ENCODE data around the gene MRRF. TPM values are rescaled to one million over a fixed set of nuclear protein-coding genes. Genes with fewer than 3 reads are reported as not detected.

MRRF gene
- total RNA-seq, 1 donor from 2014 or later, result 58.8 TPM

GRCh38 chr9:122376796-122377195, 112.1 kb downstream of the MRRF start:
- H3K27me3 Mint-ChIP-seq (ENCODE audit: low read depth), result peaks cover 12% of the 10 kb centered on the region
- H3K9me3 Mint-ChIP-seq, result no peaks in the 10 kb centered on the region
- H3K36me3 Mint-ChIP-seq (ENCODE audit: low read depth), result no peaks in the 10 kb centered on the region
- no peaks in the 10 kb centered on the region for H3K4me1 Mint-ChIP-seq (ENCODE audit: low read depth)
- intact Hi-C loops (cut with micrococcal nuclease), result loop anchor here (5.0 kb wide), 1 partner anchor 76 kb away; no protein-coding TSS in a partner anchor
- DNase-seq (ENCODE audit: low spot score), result no peak
- H3K27ac Mint-ChIP-seq, result no peak overlapping the region
- no peak overlapping the region for H3K4me3 Mint-ChIP-seq (ENCODE audit: low read depth)

- Mint-ChIP-seq H3K9me3 (no peaks in the 10 kb centered on the region), H3K36me3 (ENCODE audit: low read depth) (no peaks in the 10 kb centered on the region), H3K27ac (no peak overlapping the region), H3K4me3 (ENCODE audit: low read depth) (no peak overlapping the region), H3K27me3 (ENCODE audit: low read depth) (peaks cover 7% of the 10 kb centered on the region), H3K4me1 (ENCODE audit: low read depth) (no peaks in the 10 kb centered on the region)
- intact Hi-C loops (cut with micrococcal nuclease), result loop anchor here (5.0 kb wide), 1 partner anchor 75 kb away; no protein-coding TSS in a partner anchor
- DNase-seq (ENCODE audit: low spot score), result no peak
Observed at GRCh38 chr9:122377241-122378164, 112.8 kb downstream of the MRRF start.

- intact Hi-C loops (cut with micrococcal nuclease), result loop anchor here (5.0 kb wide), 1 partner anchor 74 kb away; no protein-coding TSS in a partner anchor
- Mint-ChIP-seq H3K9me3 (no peaks in the 10 kb centered on the region), H3K4me1 (ENCODE audit: low read depth) (peaks cover 3% of the 10 kb centered on the region), H3K36me3 (ENCODE audit: low read depth) (no peaks in the 10 kb centered on the region), H3K27ac (no peak overlapping the region), H3K27me3 (ENCODE audit: low read depth) (no peaks in the 10 kb centered on the region), H3K4me3 (ENCODE audit: low read depth) (no peak overlapping the region)
- DNase-seq (ENCODE audit: low spot score), result no peak
Observed at GRCh38 chr9:122378236-122378635, 113.6 kb downstream of the MRRF start.

GRCh38 chr9:122379340-122379739, 114.7 kb downstream of the MRRF start:
- intact Hi-C loops (cut with micrococcal nuclease), result loop anchor here (5.0 kb wide), 1 partner anchor 73 kb away; no protein-coding TSS in a partner anchor
- no peak for DNase-seq (ENCODE audit: low spot score)
- no peaks in the 10 kb centered on the region for H3K27me3 Mint-ChIP-seq (ENCODE audit: low read depth)
- no peak overlapping the region for H3K4me3 Mint-ChIP-seq (ENCODE audit: low read depth)
- H3K36me3 Mint-ChIP-seq (ENCODE audit: low read depth), result no peaks in the 10 kb centered on the region
- no peaks in the 10 kb centered on the region for H3K9me3 Mint-ChIP-seq
- H3K4me1 Mint-ChIP-seq (ENCODE audit: low read depth), result peaks cover 6% of the 10 kb centered on the region
- no peak overlapping the region for H3K27ac Mint-ChIP-seq

- Mint-ChIP-seq H3K27me3 (ENCODE audit: low read depth) (no peaks in the 10 kb centered on the region), H3K4me3 (ENCODE audit: low read depth) (no peak overlapping the region), H3K4me1 (ENCODE audit: low read depth) (peaks cover 8% of the 10 kb centered on the region), H3K9me3 (no peaks in the 10 kb centered on the region), H3K27ac (no peak overlapping the region), H3K36me3 (ENCODE audit: low read depth) (no peaks in the 10 kb centered on the region)
- intact Hi-C loops (cut with micrococcal nuclease), result no loop called here
- DNase-seq (ENCODE audit: low spot score), result no peak
Observed at GRCh38 chr9:122380293-122380692, 115.6 kb downstream of the MRRF start.

Other genes starting within 250 kb of the MRRF start
- 2.2 and 2.4 TPM in 2 replicates for gene TTLL11, start 171.6 kb upstream of the MRRF start, total RNA-seq
- gene NDUFA8, start 105.1 kb upstream of the MRRF start, total RNA-seq, result 45.4 and 48.7 TPM in 2 replicates
- not detected in 2 replicates for gene MORN5, start 105.0 kb upstream of the MRRF start, total RNA-seq
- gene LHX6, start 35.9 kb upstream of the MRRF start, total RNA-seq, result not detected in 2 replicates
- 19.4 and 21.9 TPM in 2 replicates for gene RBM18, start within 50 bp of the MRRF start, total RNA-seq
- 0.55 and 0.71 TPM in 2 replicates for gene PTGS1, start 106.1 kb downstream of the MRRF start, total RNA-seq
- not detected in 2 replicates for gene OR1J1, start 213.0 kb downstream of the MRRF start, total RNA-seq
- not detected in 2 replicates for gene OR1J2, start 245.9 kb downstream of the MRRF start, total RNA-seq

All from activated T-helper 2 cell treated with anti-CD3 and anti-CD28 coated beads, Interferon-gamma antibody, Interleukin-2, Interleukin-4, amounts not matched to agents 10 μg/mL and 5 μg/mL and 100 μg/mL, durations not matched to agents 14 hours and 24 hours and 36 hours (primary cell).